Measurements from ENCODE around the gene TRIM65.

The TRIM65 gene

GRCh38 chr17:75940727-75941441 is 44.1 kb upstream of the TRIM65 start, which contains the start of gene FBF1:
Gene FBF1 (minus strand): TSS chr17:75941042. CDS start chr17:75938149, 2,893 bp downstream.
- TF ChIP-seq FOXK2 (IDR thresholded peaks at IDR 0.05), result no peak
- no peak for TF ChIP-seq ZNF384 (IDR thresholded peaks at IDR 0.05)
- TF ChIP-seq, protein P1, sequence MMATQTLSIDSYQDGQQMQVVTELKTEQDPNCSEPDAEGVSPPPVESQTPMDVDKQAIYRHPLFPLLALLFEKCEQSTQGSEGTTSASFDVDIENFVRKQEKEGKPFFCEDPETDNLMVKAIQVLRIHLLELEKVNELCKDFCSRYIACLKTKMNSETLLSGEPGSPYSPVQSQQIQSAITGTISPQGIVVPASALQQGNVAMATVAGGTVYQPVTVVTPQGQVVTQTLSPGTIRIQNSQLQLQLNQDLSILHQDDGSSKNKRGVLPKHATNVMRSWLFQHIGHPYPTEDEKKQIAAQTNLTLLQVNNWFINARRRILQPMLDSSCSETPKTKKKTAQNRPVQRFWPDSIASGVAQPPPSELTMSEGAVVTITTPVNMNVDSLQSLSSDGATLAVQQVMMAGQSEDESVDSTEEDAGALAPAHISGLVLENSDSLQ (IDR thresholded peaks at IDR 0.05), result no peak
- TF ChIP-seq SUZ12 (IDR thresholded peaks at IDR 0.05), result no peak
- 0 out of 2 replicates have a peak, but pooled peaks have one; percentile 30 for TF ChIP-seq FOXM1 (IDR thresholded peaks at IDR 0.05; ENCODE audit: borderline replicate concordance)
- TF ChIP-seq TARDBP (IDR thresholded peaks at IDR 0.05), result no peak
- TF ChIP-seq L3MBTL2 (conservative IDR thresholded peaks at IDR 0.05), result peak; percentile 90
- no peak for TF ChIP-seq NFRKB (IDR thresholded peaks at IDR 0.05)
- TF ChIP-seq HDGF (IDR thresholded peaks at IDR 0.05; ENCODE audit: borderline replicate concordance), result no peak; the same call in 1 of the 2 replicates
- no peak for TF ChIP-seq LEF1 (IDR thresholded peaks at IDR 0.05; ENCODE audit: borderline replicate concordance)
- TF ChIP-seq CTBP1 (IDR thresholded peaks at IDR 0.05; ENCODE audit: borderline replicate concordance), result no peak
- no peak; the same call in 1 of the 2 replicates for TF ChIP-seq ARNT (IDR thresholded peaks at IDR 0.05)
- no peak for TF ChIP-seq BHLHE40 (IDR thresholded peaks at IDR 0.05; ENCODE audit: borderline replicate concordance)
- TF ChIP-seq FOXA1 (IDR thresholded peaks at IDR 0.05), result no peak
- no peak for TF ChIP-seq SP1 (IDR thresholded peaks at IDR 0.05)
- peak; percentile 88 for TF ChIP-seq ELF4 (IDR thresholded peaks at IDR 0.05)
- DNase-seq (ENCODE audit: extremely low spot score), result peak; percentile 99
- ChIA-PET CTCF (interaction anchor here (0.7 to 0.8 kb wide), 2 partner anchors 36 to 38 kb away, joined by 3 read pairs; partner anchors contain the start of genes ACOX1 and TEN1), POLR2A (interaction anchor here (0.6 to 1.5 kb wide), 24 partner anchors 8 to 158 kb away, joined by 3 to 13 read pairs (median 5); partner anchors contain the start of genes ACOX1, MRPL38, TEN1 and TRIM65)

DNA sequence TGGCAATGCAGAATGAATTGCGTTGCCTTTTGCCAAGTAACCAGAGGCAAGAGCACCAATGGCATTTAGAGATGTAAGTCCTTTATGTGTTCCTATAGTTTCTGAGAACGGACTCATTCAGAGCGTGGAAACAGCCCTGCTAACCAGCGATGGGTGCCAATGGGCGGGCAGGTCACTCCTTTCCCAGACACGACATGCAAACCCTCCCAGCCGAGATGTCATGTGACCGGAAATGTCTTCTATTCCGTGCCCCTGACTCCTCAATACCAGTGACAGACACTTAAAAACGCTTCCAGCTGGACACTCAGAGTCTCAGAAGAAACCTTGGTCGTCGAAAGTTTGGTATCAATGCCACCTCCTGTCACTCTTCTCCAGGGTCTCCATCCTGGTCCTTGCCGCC is 40.9 kb upstream of the TRIM65 start:
- TF ChIP-seq CTBP1 (IDR thresholded peaks at IDR 0.05; ENCODE audit: borderline replicate concordance), result no peak
- TF ChIP-seq TARDBP (IDR thresholded peaks at IDR 0.05), result no peak
- no peak for TF ChIP-seq FOXK2 (IDR thresholded peaks at IDR 0.05)
- no peak for TF ChIP-seq SP1 (IDR thresholded peaks at IDR 0.05)
- no peak for TF ChIP-seq SUZ12 (IDR thresholded peaks at IDR 0.05)
- TF ChIP-seq L3MBTL2 (conservative IDR thresholded peaks at IDR 0.05), result no peak
- TF ChIP-seq NFRKB (IDR thresholded peaks at IDR 0.05), result no peak
- TF ChIP-seq HDGF (IDR thresholded peaks at IDR 0.05; ENCODE audit: borderline replicate concordance), result no peak
- TF ChIP-seq FOXA1 (IDR thresholded peaks at IDR 0.05), result no peak
- TF ChIP-seq ZNF384 (IDR thresholded peaks at IDR 0.05), result no peak
- no peak for TF ChIP-seq ARNT (IDR thresholded peaks at IDR 0.05)
- TF ChIP-seq BHLHE40 (IDR thresholded peaks at IDR 0.05; ENCODE audit: borderline replicate concordance), result no peak
- TF ChIP-seq, protein P1 (IDR thresholded peaks at IDR 0.05), result no peak
- TF ChIP-seq ELF4 (IDR thresholded peaks at IDR 0.05), result no peak
- TF ChIP-seq LEF1 (IDR thresholded peaks at IDR 0.05; ENCODE audit: borderline replicate concordance), result no peak
- TF ChIP-seq FOXM1 (IDR thresholded peaks at IDR 0.05; ENCODE audit: borderline replicate concordance), result no peak
- DNase-seq (ENCODE audit: extremely low spot score), result no peak
- CTCF ChIA-PET, result no interaction called here
- POLR2A ChIA-PET, result interaction anchor here (1.4 kb wide), 1 partner anchor 32 kb away, joined by 3 read pairs; no protein-coding TSS in a partner anchor

GRCh38 chr17:75933808-75934207 is 37.1 kb upstream of the TRIM65 start:
- TF ChIP-seq FOXK2 (IDR thresholded peaks at IDR 0.05) (no peak), FOXA1 (IDR thresholded peaks at IDR 0.05) (no peak), L3MBTL2 (conservative IDR thresholded peaks at IDR 0.05) (no peak), SUZ12 (IDR thresholded peaks at IDR 0.05) (no peak), SP1 (IDR thresholded peaks at IDR 0.05) (no peak), ZNF384 (IDR thresholded peaks at IDR 0.05) (no peak), ELF4 (IDR thresholded peaks at IDR 0.05) (no peak), TARDBP (IDR thresholded peaks at IDR 0.05) (no peak), FOXM1 (IDR thresholded peaks at IDR 0.05; ENCODE audit: borderline replicate concordance) (no peak), CTBP1 (IDR thresholded peaks at IDR 0.05; ENCODE audit: borderline replicate concordance) (no peak), HDGF (IDR thresholded peaks at IDR 0.05; ENCODE audit: borderline replicate concordance) (no peak), NFRKB (IDR thresholded peaks at IDR 0.05) (no peak), ARNT (IDR thresholded peaks at IDR 0.05) (no peak), BHLHE40 (IDR thresholded peaks at IDR 0.05; ENCODE audit: borderline replicate concordance) (no peak), LEF1 (IDR thresholded peaks at IDR 0.05; ENCODE audit: borderline replicate concordance) (no peak)
- TF ChIP-seq, protein P1 (IDR thresholded peaks at IDR 0.05), result no peak
- ChIA-PET CTCF (no interaction called here), POLR2A (interaction anchor here (1.2 kb wide), 1 partner anchor 29 kb away, joined by 4 read pairs; the partner anchor contains the start of gene MRPL38)
- no peak for DNase-seq (ENCODE audit: extremely low spot score)

- TF ChIP-seq LEF1 (IDR thresholded peaks at IDR 0.05; ENCODE audit: borderline replicate concordance), result no peak
- TF ChIP-seq, protein P1 (IDR thresholded peaks at IDR 0.05), result no peak
- TF ChIP-seq FOXA1 (IDR thresholded peaks at IDR 0.05), result no peak
- TF ChIP-seq TARDBP (IDR thresholded peaks at IDR 0.05), result no peak
- no peak for TF ChIP-seq FOXM1 (IDR thresholded peaks at IDR 0.05; ENCODE audit: borderline replicate concordance)
- TF ChIP-seq SUZ12 (IDR thresholded peaks at IDR 0.05), result no peak
- TF ChIP-seq SP1 (IDR thresholded peaks at IDR 0.05), result no peak
- TF ChIP-seq HDGF (IDR thresholded peaks at IDR 0.05; ENCODE audit: borderline replicate concordance), result no peak
- TF ChIP-seq ELF4 (IDR thresholded peaks at IDR 0.05), result no peak
- no peak for TF ChIP-seq ZNF384 (IDR thresholded peaks at IDR 0.05)
- TF ChIP-seq FOXK2 (IDR thresholded peaks at IDR 0.05), result no peak
- TF ChIP-seq BHLHE40 (IDR thresholded peaks at IDR 0.05; ENCODE audit: borderline replicate concordance), result no peak
- no peak for TF ChIP-seq CTBP1 (IDR thresholded peaks at IDR 0.05; ENCODE audit: borderline replicate concordance)
- TF ChIP-seq NFRKB (IDR thresholded peaks at IDR 0.05), result no peak
- no peak for TF ChIP-seq ARNT (IDR thresholded peaks at IDR 0.05)
- TF ChIP-seq L3MBTL2 (conservative IDR thresholded peaks at IDR 0.05), result no peak
- CTCF ChIA-PET, result no interaction called here
- POLR2A ChIA-PET, result interaction anchor here (1.1 to 1.2 kb wide), 2 partner anchors 8 to 28 kb away, joined by 4 to 7 read pairs; partner anchors contain the start of genes FBF1 and MRPL38
- no peak for DNase-seq (ENCODE audit: extremely low spot score)
These were observed 36.1 kb upstream of the TRIM65 start for GRCh38 chr17:75932852-75933251.
